Epithelial cell of esophagus (primary cell): ENCODE measurements around the gene FSTL4.

Experiments used
- DNase-seq: peaks from one replicate; pipeline ENCODE4 v3.0.0; 2010; ENCODE audit warnings: low read depth
- H3K4me3 ChIP-seq: 2 replicates; pipeline ENCODE4 v1.5.1; 2011; ENCODE audit warnings: mild to moderate bottlenecking, low read length, control low read depth
- CTCF ChIP-seq: IDR thresholded peaks from 2 replicates; pipeline ENCODE4 v1.5.1; 2011; ENCODE audit warnings: low read depth, mild to moderate bottlenecking, low read length, control low read depth, inconsistent platforms; ENCODE audit not compliant: insufficient read depth; ENCODE audit errors: missing control alignments

The FSTL4 gene

DNA sequence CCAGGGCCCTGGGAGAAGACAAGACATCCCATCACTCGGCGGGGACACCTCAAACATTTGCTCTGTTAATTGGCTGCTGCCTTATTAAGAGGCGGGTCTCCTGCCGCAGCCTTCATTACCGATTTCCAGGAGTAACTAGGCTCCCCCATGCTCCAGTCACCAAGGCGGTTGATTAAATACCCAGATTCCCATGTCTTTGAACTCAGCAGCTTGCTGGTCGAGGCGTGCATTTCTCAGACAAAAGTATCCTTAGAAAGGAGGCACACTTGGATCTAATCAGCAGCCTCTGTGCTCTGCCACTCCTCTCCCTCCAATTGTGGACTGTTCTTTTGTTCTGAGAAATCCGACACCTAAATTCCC, 228.8 kb downstream of the FSTL4 start:
- no peak for DNase-seq
- H3K4me3 ChIP-seq = no peak overlapping the region
- no peak for TF ChIP-seq CTCF

GRCh38 chr5:133382661-133383579, 229.4 kb downstream of the FSTL4 start:
- no peak for TF ChIP-seq CTCF
- no peak overlapping the region for H3K4me3 ChIP-seq
- no peak for DNase-seq

GRCh38 chr5:133381571-133382365, 230.6 kb downstream of the FSTL4 start:
- DNase-seq = no peak
- TF ChIP-seq CTCF = no peak
- no peak overlapping the region for H3K4me3 ChIP-seq

DNA sequence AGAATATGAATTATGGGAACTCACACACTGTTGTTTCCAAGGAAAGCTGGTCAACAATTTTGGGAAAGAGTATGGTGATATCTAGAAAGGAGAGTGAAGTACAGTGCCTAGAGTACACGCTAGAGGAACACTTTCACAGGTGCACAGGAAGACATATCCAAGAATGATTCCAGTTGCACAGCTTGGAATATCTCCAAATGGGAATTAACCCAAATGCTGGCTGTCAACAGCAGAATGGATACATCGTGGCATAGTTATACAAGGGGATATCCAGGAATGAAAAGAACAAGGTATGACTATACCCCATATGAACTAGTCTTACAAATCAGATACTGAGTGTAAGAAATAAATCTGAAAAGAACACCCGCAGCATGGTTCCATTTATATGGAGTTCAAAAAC, 231.3 kb downstream of the FSTL4 start:
- TF ChIP-seq CTCF = no peak
- no peak for DNase-seq
- H3K4me3 ChIP-seq = no peak overlapping the region

- TF ChIP-seq CTCF = no peak
- no peak overlapping the region for H3K4me3 ChIP-seq
- DNase-seq = no peak
These were observed 234.6 kb downstream of the FSTL4 start for GRCh38 chr5:133377736-133378135.

- TF ChIP-seq CTCF = no peak
- DNase-seq = peak; percentile 24
- no peak overlapping the region for H3K4me3 ChIP-seq
These were observed 235.4 kb downstream of the FSTL4 start for GRCh38 chr5:133376986-133377385.
